ENCODE data around the gene STMN3. TPM values are rescaled to one million over a fixed set of nuclear protein-coding genes. Genes with fewer than 3 reads are reported as not detected.

STMN3 gene
- total RNA-seq, 2 donors from 2014 or later = 2.5 to 5.3 TPM

GRCh38 chr20:63628246-63628975 is 24.8 kb downstream of the STMN3 start:
- TF ChIP-seq, protein P1, sequence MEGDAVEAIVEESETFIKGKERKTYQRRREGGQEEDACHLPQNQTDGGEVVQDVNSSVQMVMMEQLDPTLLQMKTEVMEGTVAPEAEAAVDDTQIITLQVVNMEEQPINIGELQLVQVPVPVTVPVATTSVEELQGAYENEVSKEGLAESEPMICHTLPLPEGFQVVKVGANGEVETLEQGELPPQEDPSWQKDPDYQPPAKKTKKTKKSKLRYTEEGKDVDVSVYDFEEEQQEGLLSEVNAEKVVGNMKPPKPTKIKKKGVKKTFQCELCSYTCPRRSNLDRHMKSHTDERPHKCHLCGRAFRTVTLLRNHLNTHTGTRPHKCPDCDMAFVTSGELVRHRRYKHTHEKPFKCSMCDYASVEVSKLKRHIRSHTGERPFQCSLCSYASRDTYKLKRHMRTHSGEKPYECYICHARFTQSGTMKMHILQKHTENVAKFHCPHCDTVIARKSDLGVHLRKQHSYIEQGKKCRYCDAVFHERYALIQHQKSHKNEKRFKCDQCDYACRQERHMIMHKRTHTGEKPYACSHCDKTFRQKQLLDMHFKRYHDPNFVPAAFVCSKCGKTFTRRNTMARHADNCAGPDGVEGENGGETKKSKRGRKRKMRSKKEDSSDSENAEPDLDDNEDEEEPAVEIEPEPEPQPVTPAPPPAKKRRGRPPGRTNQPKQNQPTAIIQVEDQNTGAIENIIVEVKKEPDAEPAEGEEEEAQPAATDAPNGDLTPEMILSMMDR (IDR thresholded peaks at IDR 0.05) = no peak
- Histone ChIP-seq H3K36me3 (no peaks in the 10 kb centered on the region), H3K9me3 (no peaks in the 10 kb centered on the region), H3K27me3 (no peaks in the 10 kb centered on the region), H3K9ac (ENCODE audit: low read depth in 2 of 2, low read length in 2 of 2) (peak overlapping the region; percentile 89 to 98), H3K27ac (peak overlapping the region; percentile 92), H3K4me1 (no peaks in the 10 kb centered on the region), H3K4me3 (peak overlapping the region; percentile 78)
- peak; percentile 80 for DNase-seq
- intact Hi-C loops (cut with DNase I) = no loop called here

GRCh38 chr20:63627751-63628245 is 25.4 kb downstream of the STMN3 start:
- TF ChIP-seq, protein P1 (IDR thresholded peaks at IDR 0.05) = no peak
- no peaks in the 10 kb centered on the region for H3K36me3 ChIP-seq
- H3K4me3 ChIP-seq = peak overlapping the region; percentile 78
- intact Hi-C loops (cut with DNase I) = no loop called here
- H3K9ac ChIP-seq (ENCODE audit: low read depth in 2 of 2, low read length in 2 of 2) = peak overlapping the region; percentile 89 to 98
- H3K27ac ChIP-seq = peak overlapping the region; percentile 92
- no peaks in the 10 kb centered on the region for H3K4me1 ChIP-seq
- DNase-seq = no peak
- H3K27me3 ChIP-seq = no peaks in the 10 kb centered on the region
- no peaks in the 10 kb centered on the region for H3K9me3 ChIP-seq

DNA sequence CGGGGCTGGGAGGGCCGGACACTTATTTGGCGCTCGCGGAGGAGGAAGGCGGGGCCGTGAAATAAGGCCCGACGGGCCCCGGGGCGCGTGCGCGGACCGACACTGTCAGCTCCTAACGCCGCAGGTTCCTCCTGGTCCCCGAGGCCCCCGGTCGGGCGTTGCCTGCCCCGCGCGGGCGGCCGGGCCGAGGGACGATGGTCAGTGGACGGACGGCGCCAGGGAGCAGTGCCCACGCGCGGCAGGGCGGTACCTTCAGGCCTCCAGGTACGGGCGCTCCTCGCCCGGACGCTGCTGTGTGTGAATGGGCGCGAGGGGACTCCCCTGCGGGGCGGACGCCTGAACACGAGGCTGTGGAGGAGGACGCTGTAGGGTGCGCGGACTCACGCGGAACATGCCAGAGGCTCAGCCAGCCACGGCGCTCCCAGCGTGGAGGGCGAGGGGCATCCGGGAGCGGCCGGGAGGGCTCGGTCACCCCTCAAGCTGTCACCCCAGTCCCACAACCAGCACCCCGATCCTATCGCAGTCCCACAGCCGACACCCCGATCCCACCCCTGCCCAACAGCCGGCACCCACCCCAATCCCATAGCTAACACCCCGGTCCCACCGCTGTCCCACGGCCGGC is 26.0 kb downstream of the STMN3 start:
- TF ChIP-seq, protein P1 (IDR thresholded peaks at IDR 0.05) = no peak
- DNase-seq = peak; percentile 95
- H3K9me3 ChIP-seq = no peaks in the 10 kb centered on the region
- H3K27ac ChIP-seq = peak overlapping the region; percentile 92
- H3K27me3 ChIP-seq = no peaks in the 10 kb centered on the region
- no peaks in the 10 kb centered on the region for H3K4me1 ChIP-seq
- no peaks in the 10 kb centered on the region for H3K36me3 ChIP-seq
- intact Hi-C loops (cut with DNase I) = no loop called here
- peak overlapping the region; percentile 78 for H3K4me3 ChIP-seq
- peak overlapping the region; percentile 89 to 98 for H3K9ac ChIP-seq (ENCODE audit: low read depth in 2 of 2, low read length in 2 of 2)

DNA sequence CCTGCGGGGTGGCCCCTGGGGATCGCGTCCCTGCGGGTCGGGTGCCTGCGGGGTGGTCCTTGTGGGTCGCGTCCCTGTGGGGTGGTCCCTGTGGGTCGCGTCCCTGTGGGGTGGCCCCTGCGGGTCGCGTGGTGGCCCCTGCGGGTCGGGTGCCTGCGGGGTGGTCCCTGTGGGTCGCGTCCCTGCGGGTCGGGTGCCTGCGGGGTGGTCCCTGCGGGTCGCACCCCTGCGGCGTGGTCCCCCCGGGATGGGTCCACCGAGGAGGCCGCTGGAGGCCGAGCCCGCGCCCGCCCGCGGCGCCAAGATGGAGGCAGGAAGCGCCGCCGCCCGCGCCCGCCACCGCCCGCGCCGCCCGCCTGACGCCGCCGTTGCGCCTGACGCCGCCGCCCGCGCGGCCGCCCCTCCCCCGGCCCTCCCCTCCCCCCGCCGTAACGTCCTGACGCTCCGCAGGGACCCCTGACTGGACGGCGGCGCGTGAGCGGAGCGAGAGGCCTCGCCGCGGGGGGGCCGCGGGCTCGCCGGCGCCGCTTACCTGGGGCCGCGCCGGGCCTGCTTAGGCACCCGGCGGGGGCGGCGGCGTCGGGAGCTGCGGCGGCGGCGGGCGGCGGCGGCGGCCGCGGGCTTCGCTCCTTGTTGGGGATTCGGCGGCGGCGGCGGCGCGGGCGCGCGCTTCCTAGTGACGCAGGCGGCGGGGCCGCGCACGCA is 26.6 kb downstream of the STMN3 start, which contains the start of gene GMEB2:
Gene GMEB2, minus strand, starts transcription at position 678 of the 705 bp plus-strand sequence. CDS start 7,704 bp downstream, outside the sequence.
- H3K4me3 ChIP-seq = peak within 1 kb of the TSS; percentile 78
- no peaks in the 10 kb centered on the region for H3K36me3 ChIP-seq
- TF ChIP-seq, protein P1 (IDR thresholded peaks at IDR 0.05) = no peak
- intact Hi-C loops (cut with DNase I) = no loop called here
- H3K9ac ChIP-seq (ENCODE audit: low read depth in 2 of 2, low read length in 2 of 2) = peak within 1 kb of the TSS; percentile 89 to 100
- no peaks in the 10 kb centered on the region for H3K9me3 ChIP-seq
- H3K4me1 ChIP-seq = no peaks in the 10 kb centered on the region
- H3K27me3 ChIP-seq = no peaks in the 10 kb centered on the region
- H3K27ac ChIP-seq = peak within 1 kb of the TSS; percentile 92
- DNase-seq = peak; percentile 61

DNA sequence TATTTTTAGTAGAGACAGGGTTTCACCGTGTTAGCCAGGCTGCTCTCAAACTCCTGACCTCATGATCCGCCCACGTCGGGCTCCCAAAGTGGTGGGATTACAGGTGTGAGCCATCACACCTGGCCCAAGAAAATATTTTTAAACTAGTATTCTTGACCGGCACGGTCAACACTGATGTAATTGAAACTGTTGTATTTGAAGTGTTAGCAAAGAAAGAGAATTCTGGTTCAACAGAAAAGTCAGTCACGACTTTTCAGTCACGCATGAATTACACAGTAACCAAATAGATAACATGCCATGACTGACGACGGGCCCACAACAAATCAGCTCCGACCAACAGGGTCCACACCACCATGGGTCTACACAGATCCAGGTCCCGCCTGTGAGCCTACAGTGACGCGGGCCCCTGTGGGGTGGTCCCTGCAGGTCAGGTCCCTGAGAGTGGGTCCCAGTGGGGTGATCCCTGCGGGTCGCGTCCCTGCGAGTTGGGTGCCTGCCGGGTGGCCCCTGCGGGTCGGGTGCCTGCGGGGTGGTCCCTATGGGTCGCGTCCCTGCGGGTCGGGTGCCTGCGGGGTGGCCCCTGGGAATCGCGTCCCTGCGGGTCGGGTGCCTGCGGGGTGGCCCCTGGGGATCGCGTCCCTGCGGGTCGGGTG is 27.3 kb downstream of the STMN3 start:
- Histone ChIP-seq H3K27me3 (no peaks in the 10 kb centered on the region), H3K4me3 (peak overlapping the region; percentile 64), H3K4me1 (no peaks in the 10 kb centered on the region), H3K27ac (peak overlapping the region; percentile 77), H3K36me3 (no peaks in the 10 kb centered on the region), H3K9me3 (no peaks in the 10 kb centered on the region), H3K9ac (ENCODE audit: low read depth in 2 of 2, low read length in 2 of 2) (peak overlapping the region; percentile 87 to 100)
- TF ChIP-seq, protein P1 (IDR thresholded peaks at IDR 0.05) = no peak
- DNase-seq = no peak
- intact Hi-C loops (cut with DNase I) = no loop called here
